Measurements from ENCODE around the gene TTLL11.

DNA sequence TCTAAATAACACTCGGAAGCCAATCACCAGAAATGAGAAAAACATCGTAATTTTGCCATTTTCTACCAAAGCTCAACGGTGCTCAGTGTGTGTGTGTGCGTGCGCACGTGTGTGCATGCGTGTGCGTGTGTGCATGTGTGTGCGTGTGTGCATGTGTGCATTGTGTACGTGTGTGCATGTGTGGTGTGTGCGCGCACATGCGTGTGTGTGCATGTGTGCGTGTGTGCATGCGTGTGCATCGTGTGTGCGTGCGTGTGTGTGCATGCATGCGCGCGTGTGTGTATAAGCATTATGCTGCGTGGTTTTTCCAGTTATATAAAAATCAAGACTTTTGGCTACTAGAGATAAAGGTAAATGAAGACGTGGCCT lies 276.7 kb downstream of the TTLL11 start:
- TF ChIP-seq, protein P1, sequence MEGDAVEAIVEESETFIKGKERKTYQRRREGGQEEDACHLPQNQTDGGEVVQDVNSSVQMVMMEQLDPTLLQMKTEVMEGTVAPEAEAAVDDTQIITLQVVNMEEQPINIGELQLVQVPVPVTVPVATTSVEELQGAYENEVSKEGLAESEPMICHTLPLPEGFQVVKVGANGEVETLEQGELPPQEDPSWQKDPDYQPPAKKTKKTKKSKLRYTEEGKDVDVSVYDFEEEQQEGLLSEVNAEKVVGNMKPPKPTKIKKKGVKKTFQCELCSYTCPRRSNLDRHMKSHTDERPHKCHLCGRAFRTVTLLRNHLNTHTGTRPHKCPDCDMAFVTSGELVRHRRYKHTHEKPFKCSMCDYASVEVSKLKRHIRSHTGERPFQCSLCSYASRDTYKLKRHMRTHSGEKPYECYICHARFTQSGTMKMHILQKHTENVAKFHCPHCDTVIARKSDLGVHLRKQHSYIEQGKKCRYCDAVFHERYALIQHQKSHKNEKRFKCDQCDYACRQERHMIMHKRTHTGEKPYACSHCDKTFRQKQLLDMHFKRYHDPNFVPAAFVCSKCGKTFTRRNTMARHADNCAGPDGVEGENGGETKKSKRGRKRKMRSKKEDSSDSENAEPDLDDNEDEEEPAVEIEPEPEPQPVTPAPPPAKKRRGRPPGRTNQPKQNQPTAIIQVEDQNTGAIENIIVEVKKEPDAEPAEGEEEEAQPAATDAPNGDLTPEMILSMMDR (conservative IDR thresholded peaks at IDR 0.05; ENCODE audit: low read length): no peak
- TF ChIP-seq EZH2phosphoT487 (IDR thresholded peaks at IDR 0.05; ENCODE audit: borderline replicate concordance): no peak

Measured in Loucy (cell line).